ENCODE results near the gene TCF7L1.

DNA sequence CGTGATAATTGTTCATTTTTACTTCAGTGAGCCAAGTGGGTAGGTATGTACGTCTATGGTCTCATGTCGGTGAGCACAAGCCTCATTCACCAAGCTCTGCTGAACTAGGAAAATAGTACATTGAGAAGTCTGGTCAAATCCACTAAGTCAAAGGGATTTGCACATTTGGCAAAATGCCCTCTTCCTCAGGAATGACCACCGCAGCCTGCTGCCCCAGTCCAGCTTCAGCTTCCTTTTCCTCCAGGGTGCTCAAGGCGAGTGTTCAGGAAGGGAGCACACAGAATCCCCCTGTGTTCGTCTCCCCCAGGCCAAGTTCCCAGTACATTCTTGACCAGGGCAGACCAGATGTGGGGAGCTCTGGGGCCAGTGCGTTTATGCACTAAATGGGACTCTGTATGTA is 23.0 kb downstream of the TCF7L1 start:
- TF ChIP-seq, protein P1, sequence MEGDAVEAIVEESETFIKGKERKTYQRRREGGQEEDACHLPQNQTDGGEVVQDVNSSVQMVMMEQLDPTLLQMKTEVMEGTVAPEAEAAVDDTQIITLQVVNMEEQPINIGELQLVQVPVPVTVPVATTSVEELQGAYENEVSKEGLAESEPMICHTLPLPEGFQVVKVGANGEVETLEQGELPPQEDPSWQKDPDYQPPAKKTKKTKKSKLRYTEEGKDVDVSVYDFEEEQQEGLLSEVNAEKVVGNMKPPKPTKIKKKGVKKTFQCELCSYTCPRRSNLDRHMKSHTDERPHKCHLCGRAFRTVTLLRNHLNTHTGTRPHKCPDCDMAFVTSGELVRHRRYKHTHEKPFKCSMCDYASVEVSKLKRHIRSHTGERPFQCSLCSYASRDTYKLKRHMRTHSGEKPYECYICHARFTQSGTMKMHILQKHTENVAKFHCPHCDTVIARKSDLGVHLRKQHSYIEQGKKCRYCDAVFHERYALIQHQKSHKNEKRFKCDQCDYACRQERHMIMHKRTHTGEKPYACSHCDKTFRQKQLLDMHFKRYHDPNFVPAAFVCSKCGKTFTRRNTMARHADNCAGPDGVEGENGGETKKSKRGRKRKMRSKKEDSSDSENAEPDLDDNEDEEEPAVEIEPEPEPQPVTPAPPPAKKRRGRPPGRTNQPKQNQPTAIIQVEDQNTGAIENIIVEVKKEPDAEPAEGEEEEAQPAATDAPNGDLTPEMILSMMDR (conservative IDR thresholded peaks at IDR 0.05), result no peak
- TF ChIP-seq EZH2 (IDR thresholded peaks at IDR 0.05; ENCODE audit: low read depth), result no peak
